GM10266 (cell line): ENCODE results near the gene REXO5.

Source experiments
- DNase-seq: peaks from one replicate; pipeline ENCODE4 v3.0.0; 2012; ENCODE audit errors: extremely low spot score
- CTCF ChIP-seq: IDR thresholded peaks from 2 replicates; pipeline ENCODE4 v1.5.1; 2012; ENCODE audit warnings: mild to moderate bottlenecking, low read depth; ENCODE audit not compliant: control insufficient read depth, insufficient read depth; ENCODE audit errors: missing control alignments

REXO5 gene

GRCh38 chr16:20782470-20782869 lies 23.9 kb upstream of the REXO5 start:
- no peak for TF ChIP-seq CTCF
- DNase-seq, result no peak

- DNase-seq, result no peak
- no peak for TF ChIP-seq CTCF
These were observed 22.1 kb upstream of the REXO5 start for GRCh38 chr16:20784204-20784603.

GRCh38 chr16:20789130-20789529 lies 17.2 kb upstream of the REXO5 start:
- TF ChIP-seq CTCF, result no peak
- DNase-seq, result no peak

- no peak for DNase-seq
These were observed 14.3 kb upstream of the REXO5 start for GRCh38 chr16:20791923-20792612.

GRCh38 chr16:20798364-20798763 lies 8.0 kb upstream of the REXO5 start:
- TF ChIP-seq CTCF, result no peak
- DNase-seq, result no peak

More at GRCh38 chr16:20791923-20792612, 14.3 kb upstream of the REXO5 start:
- no peak for TF ChIP-seq CTCF

GRCh38 chr16:20799599-20799998 lies 6.7 kb upstream of the REXO5 start:
- peak; percentile 26 for TF ChIP-seq CTCF
- no peak for DNase-seq

- DNase-seq, result no peak
- no peak for TF ChIP-seq CTCF
These were observed 5.0 kb upstream of the REXO5 start for GRCh38 chr16:20801278-20801677.
